Globus pallidus (tissue), 1 donor: ENCODE data around the gene ZBTB8B.
"Not testable (repeated sequence)": the region's sequence is repeated elsewhere in the genome, so short reads cannot be mapped to it uniquely, and the experiment has no call there.

Source experiments
- DNase-seq: peaks from one replicate; pipeline ENCODE4 v3.0.0-alpha.2; 2015; ENCODE audit warnings: low spot score

The ZBTB8B gene

GRCh38 chr1:32464716-32465577 is at the start of gene ZBTB8B:
ZBTB8B (plus strand) TSS chr1:32465072; CDS start chr1:32470625, 5,553 bp downstream.
- DNase-seq: peak; percentile 86

GRCh38 chr1:32421775-32422174 is 43.1 kb upstream of the ZBTB8B start:
- no peak for DNase-seq

- DNase-seq: no peak
Measured at GRCh38 chr1:32426489-32427255, 38.2 kb upstream of the ZBTB8B start.

- no peak for DNase-seq
Measured at GRCh38 chr1:32427264-32427963, 37.5 kb upstream of the ZBTB8B start.

GRCh38 chr1:32431736-32432400 is 33.0 kb upstream of the ZBTB8B start:
- no peak for DNase-seq

GRCh38 chr1:32438136-32438535 is 26.7 kb upstream of the ZBTB8B start:
- DNase-seq: no peak

- not testable (repeated sequence) for DNase-seq
Measured at GRCh38 chr1:32438777-32439176, 26.1 kb upstream of the ZBTB8B start.

- DNase-seq: not testable (repeated sequence)
Measured at GRCh38 chr1:32441467-32441866, 23.4 kb upstream of the ZBTB8B start.

GRCh38 chr1:32447469-32448185 is 17.2 kb upstream of the ZBTB8B start:
- no peak for DNase-seq

- DNase-seq: peak; percentile 52
Measured at GRCh38 chr1:32448186-32448772, 16.6 kb upstream of the ZBTB8B start.

- DNase-seq: no peak
Measured at GRCh38 chr1:32448773-32449456, 16.0 kb upstream of the ZBTB8B start.

GRCh38 chr1:32449457-32449831 is 15.4 kb upstream of the ZBTB8B start:
- not testable (repeated sequence) for DNase-seq

- DNase-seq: peak; percentile 35
Measured at GRCh38 chr1:32454726-32455125, 10.1 kb upstream of the ZBTB8B start.

GRCh38 chr1:32455958-32456357 is 8.9 kb upstream of the ZBTB8B start:
- no peak for DNase-seq

- DNase-seq: not testable (repeated sequence)
Measured at GRCh38 chr1:32458798-32459197, 6.1 kb upstream of the ZBTB8B start.

GRCh38 chr1:32462977-32463376 is 1.9 kb upstream of the ZBTB8B start:
- DNase-seq: not testable (repeated sequence)

GRCh38 chr1:32464191-32464715 is 619 bp upstream of the ZBTB8B start:
- DNase-seq: peak; percentile 31

- DNase-seq: no peak
Measured at GRCh38 chr1:32465578-32465933, 684 bp downstream of the ZBTB8B start.

GRCh38 chr1:32466761-32467160 is 1.9 kb downstream of the ZBTB8B start:
- no peak for DNase-seq

- no peak for DNase-seq
Measured at GRCh38 chr1:32468791-32469190, 3.9 kb downstream of the ZBTB8B start.
